Body of pancreas (tissue), 4 donors: ENCODE results near the gene TMEFF2.

ENCODE experiments used
- POLR2A ChIP-seq, 3 donors: fragments of 450-650 bp; IDR thresholded peaks; one replicate each; pipeline ENCODE4 v1.6.1; 2016; ENCODE audit warnings: antibody characterized with exemption in 3 of 3, mild to moderate bottlenecking in 2 of 3
- TF ChIP-seq, protein P1 (sequence below), 7 experiments: fragments of 450-650 bp in 4 of 7; fragments of 200-600 bp in 3 of 7; sonication (generic) in 3 of 7; IDR thresholded peaks; one replicate each; pipeline ENCODE4 v1.5.1; 2016 to 2019; ENCODE audit warnings: antibody characterized with exemption in 7 of 7

DNA sequence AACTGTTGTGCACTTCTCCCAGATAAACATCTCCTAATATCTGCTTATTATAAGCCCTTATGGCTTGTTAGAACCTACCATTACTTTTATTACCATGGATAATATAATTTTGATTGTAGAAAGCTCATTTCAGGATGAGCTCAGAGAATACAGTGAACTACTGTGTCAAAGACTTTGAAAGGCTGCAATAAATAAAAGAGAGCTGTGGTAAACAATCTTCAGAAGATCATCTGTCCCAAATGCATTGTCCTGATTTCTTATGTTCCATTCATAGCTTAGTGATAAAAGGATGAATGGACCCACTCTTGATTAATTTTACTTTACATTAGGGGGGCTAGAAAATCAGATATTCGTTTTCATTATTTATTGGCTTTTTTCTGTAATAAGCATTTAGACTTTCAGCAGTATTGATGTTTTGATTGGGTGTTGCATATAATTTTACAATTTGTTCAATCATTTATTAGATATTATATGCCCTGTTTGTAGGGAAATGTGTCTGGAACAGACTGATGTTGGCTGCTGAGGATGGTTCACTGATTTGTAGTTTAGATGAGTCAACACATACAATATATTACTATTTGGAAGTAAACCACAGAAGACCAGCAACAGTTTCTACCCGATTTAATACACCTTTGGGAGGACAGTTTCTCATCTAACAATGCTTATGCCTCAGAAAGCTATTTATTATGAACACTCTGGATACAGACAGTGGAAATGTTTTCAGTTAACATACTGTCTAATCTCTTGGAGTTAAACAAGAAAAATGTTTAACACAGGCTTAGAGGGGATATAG is 147.2 kb downstream of the TMEFF2 start:
- TF ChIP-seq, protein P1, sequence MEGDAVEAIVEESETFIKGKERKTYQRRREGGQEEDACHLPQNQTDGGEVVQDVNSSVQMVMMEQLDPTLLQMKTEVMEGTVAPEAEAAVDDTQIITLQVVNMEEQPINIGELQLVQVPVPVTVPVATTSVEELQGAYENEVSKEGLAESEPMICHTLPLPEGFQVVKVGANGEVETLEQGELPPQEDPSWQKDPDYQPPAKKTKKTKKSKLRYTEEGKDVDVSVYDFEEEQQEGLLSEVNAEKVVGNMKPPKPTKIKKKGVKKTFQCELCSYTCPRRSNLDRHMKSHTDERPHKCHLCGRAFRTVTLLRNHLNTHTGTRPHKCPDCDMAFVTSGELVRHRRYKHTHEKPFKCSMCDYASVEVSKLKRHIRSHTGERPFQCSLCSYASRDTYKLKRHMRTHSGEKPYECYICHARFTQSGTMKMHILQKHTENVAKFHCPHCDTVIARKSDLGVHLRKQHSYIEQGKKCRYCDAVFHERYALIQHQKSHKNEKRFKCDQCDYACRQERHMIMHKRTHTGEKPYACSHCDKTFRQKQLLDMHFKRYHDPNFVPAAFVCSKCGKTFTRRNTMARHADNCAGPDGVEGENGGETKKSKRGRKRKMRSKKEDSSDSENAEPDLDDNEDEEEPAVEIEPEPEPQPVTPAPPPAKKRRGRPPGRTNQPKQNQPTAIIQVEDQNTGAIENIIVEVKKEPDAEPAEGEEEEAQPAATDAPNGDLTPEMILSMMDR (IDR thresholded peaks at IDR 0.05) = no peak
- no peak for TF ChIP-seq POLR2A (IDR thresholded peaks at IDR 0.05)
